WTC11 (cell line): ENCODE results near the gene NKAIN2.

Experiments
- AFF4 ChIP-seq: sonication (generic); formaldehyde crosslinking; IDR thresholded peaks from 2 replicates; pipeline ENCODE4 v1.8.1; 2023; ENCODE audit warnings: mild to moderate bottlenecking, missing genetic modification reagents, borderline replicate concordance
- ATF3 ChIP-seq: sonication (generic); formaldehyde crosslinking; conservative IDR thresholded peaks from 2 replicates; pipeline ENCODE4 v1.8.1; 2022; ENCODE audit warnings: mild to moderate bottlenecking, missing genetic modification reagents
- CBFB ChIP-seq: sonication (generic); formaldehyde crosslinking; IDR thresholded peaks from 2 replicates; pipeline ENCODE4 v1.8.1; 2022; ENCODE audit warnings: mild to moderate bottlenecking, low read depth, missing genetic modification reagents
- ELF4 ChIP-seq: sonication (generic); formaldehyde crosslinking; IDR thresholded peaks from 2 replicates; pipeline ENCODE4 v1.8.1; 2022; ENCODE audit warnings: low read depth, mild to moderate bottlenecking, moderate library complexity, missing genetic modification reagents
- FOXJ3 ChIP-seq: sonication (generic); formaldehyde crosslinking; IDR thresholded peaks from 2 replicates; pipeline ENCODE4 v1.9.0; 2021; ENCODE audit warnings: missing genetic modification reagents, mild to moderate bottlenecking, borderline replicate concordance
- HMGXB4 ChIP-seq: sonication (generic); formaldehyde crosslinking; IDR thresholded peaks from 2 replicates; pipeline ENCODE4 v1.8.1; 2023; ENCODE audit warnings: mild to moderate bottlenecking, moderate library complexity, missing genetic modification reagents
- MAX ChIP-seq: sonication (generic); formaldehyde crosslinking; IDR thresholded peaks from 2 replicates; pipeline ENCODE4 v1.8.0; 2022; ENCODE audit warnings: mild to moderate bottlenecking, missing genetic modification reagents
- SP1 ChIP-seq: sonication (generic); formaldehyde crosslinking; conservative IDR thresholded peaks from 2 replicates; pipeline ENCODE4 v1.8.1; 2022; ENCODE audit warnings: missing genetic modification reagents
- STAT6 ChIP-seq: sonication (generic); formaldehyde crosslinking; conservative IDR thresholded peaks from 2 replicates; pipeline ENCODE4 v1.8.1; 2023; ENCODE audit warnings: mild to moderate bottlenecking, low read depth, missing genetic modification reagents, moderate library complexity
- TEAD1 ChIP-seq: sonication (generic); formaldehyde crosslinking; IDR thresholded peaks from 2 replicates; pipeline ENCODE4 v1.8.0; 2022; ENCODE audit warnings: mild to moderate bottlenecking, missing genetic modification reagents
- TEAD4 ChIP-seq: sonication (generic); formaldehyde crosslinking; IDR thresholded peaks from 2 replicates; pipeline ENCODE4 v1.8.0; 2022; ENCODE audit warnings: mild to moderate bottlenecking, missing genetic modification reagents
- ZNF138 ChIP-seq: sonication (generic); formaldehyde crosslinking; conservative IDR thresholded peaks from 2 replicates; pipeline ENCODE4 v1.8.1; 2022; ENCODE audit warnings: mild to moderate bottlenecking, moderate library complexity, missing genetic modification reagents
- TF ChIP-seq, protein P1 (sequence below): fragments of 200-600 bp; IDR thresholded peaks from 2 replicates; pipeline ENCODE4 v1.8.0; 2022; ENCODE audit warnings: antibody characterized with exemption
- TF ChIP-seq, protein P2 (sequence below): fragments of 250-450 bp; sonication (Bioruptor Pico); IDR thresholded peaks from 2 replicates; pipeline ENCODE4 v1.9.0; 2021; ENCODE audit warnings: mild to moderate bottlenecking, borderline replicate concordance

DNA sequence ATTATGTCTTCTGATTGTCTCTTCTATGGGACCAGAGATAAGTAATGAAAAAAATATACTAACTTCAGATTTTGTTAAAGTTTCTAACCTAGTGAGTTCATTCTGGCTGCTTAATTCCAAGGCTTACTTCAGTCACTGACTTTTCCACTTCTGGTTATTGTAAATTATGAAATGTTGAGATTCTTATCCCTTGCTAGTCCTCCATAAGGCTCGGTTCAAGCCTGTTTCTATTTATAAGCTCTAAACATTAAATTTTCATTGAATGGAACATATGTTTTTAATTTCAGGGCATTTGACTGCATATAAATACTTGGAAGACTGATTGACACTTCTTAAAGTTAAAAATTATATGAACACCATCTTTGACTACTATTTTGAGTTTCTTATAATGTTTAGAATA is 23.6 kb upstream of the NKAIN2 start:
- TF ChIP-seq SP1, result no peak
- TF ChIP-seq, protein P1, sequence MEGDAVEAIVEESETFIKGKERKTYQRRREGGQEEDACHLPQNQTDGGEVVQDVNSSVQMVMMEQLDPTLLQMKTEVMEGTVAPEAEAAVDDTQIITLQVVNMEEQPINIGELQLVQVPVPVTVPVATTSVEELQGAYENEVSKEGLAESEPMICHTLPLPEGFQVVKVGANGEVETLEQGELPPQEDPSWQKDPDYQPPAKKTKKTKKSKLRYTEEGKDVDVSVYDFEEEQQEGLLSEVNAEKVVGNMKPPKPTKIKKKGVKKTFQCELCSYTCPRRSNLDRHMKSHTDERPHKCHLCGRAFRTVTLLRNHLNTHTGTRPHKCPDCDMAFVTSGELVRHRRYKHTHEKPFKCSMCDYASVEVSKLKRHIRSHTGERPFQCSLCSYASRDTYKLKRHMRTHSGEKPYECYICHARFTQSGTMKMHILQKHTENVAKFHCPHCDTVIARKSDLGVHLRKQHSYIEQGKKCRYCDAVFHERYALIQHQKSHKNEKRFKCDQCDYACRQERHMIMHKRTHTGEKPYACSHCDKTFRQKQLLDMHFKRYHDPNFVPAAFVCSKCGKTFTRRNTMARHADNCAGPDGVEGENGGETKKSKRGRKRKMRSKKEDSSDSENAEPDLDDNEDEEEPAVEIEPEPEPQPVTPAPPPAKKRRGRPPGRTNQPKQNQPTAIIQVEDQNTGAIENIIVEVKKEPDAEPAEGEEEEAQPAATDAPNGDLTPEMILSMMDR, result no peak
- TF ChIP-seq TEAD4 (CRISPR knock-in tag), result no peak
- no peak for TF ChIP-seq MAX (CRISPR knock-in tag)
- TF ChIP-seq, protein P2, sequence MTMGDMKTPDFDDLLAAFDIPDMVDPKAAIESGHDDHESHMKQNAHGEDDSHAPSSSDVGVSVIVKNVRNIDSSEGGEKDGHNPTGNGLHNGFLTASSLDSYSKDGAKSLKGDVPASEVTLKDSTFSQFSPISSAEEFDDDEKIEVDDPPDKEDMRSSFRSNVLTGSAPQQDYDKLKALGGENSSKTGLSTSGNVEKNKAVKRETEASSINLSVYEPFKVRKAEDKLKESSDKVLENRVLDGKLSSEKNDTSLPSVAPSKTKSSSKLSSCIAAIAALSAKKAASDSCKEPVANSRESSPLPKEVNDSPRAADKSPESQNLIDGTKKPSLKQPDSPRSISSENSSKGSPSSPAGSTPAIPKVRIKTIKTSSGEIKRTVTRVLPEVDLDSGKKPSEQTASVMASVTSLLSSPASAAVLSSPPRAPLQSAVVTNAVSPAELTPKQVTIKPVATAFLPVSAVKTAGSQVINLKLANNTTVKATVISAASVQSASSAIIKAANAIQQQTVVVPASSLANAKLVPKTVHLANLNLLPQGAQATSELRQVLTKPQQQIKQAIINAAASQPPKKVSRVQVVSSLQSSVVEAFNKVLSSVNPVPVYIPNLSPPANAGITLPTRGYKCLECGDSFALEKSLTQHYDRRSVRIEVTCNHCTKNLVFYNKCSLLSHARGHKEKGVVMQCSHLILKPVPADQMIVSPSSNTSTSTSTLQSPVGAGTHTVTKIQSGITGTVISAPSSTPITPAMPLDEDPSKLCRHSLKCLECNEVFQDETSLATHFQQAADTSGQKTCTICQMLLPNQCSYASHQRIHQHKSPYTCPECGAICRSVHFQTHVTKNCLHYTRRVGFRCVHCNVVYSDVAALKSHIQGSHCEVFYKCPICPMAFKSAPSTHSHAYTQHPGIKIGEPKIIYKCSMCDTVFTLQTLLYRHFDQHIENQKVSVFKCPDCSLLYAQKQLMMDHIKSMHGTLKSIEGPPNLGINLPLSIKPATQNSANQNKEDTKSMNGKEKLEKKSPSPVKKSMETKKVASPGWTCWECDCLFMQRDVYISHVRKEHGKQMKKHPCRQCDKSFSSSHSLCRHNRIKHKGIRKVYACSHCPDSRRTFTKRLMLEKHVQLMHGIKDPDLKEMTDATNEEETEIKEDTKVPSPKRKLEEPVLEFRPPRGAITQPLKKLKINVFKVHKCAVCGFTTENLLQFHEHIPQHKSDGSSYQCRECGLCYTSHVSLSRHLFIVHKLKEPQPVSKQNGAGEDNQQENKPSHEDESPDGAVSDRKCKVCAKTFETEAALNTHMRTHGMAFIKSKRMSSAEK (CRISPR knock-in tag), result no peak
- TF ChIP-seq ATF3, result no peak
- TF ChIP-seq HMGXB4 (CRISPR knock-in tag), result no peak
- TF ChIP-seq STAT6, result no peak
- no peak for TF ChIP-seq AFF4 (CRISPR knock-in tag)
- no peak for TF ChIP-seq TEAD1 (CRISPR knock-in tag)
- TF ChIP-seq FOXJ3 (CRISPR knock-in tag), result no peak
- TF ChIP-seq ZNF138 (CRISPR knock-in tag), result no peak
- no peak for TF ChIP-seq ELF4 (CRISPR knock-in tag)
- TF ChIP-seq CBFB (CRISPR knock-in tag), result no peak
